Measurements from ENCODE around the gene WDCP. TPM values are rescaled to one million over a fixed set of nuclear protein-coding genes. Genes with fewer than 3 reads are reported as not detected.

The WDCP gene
- total RNA-seq, 1 experiment from 2014 or later, result 36.9 TPM

DNA sequence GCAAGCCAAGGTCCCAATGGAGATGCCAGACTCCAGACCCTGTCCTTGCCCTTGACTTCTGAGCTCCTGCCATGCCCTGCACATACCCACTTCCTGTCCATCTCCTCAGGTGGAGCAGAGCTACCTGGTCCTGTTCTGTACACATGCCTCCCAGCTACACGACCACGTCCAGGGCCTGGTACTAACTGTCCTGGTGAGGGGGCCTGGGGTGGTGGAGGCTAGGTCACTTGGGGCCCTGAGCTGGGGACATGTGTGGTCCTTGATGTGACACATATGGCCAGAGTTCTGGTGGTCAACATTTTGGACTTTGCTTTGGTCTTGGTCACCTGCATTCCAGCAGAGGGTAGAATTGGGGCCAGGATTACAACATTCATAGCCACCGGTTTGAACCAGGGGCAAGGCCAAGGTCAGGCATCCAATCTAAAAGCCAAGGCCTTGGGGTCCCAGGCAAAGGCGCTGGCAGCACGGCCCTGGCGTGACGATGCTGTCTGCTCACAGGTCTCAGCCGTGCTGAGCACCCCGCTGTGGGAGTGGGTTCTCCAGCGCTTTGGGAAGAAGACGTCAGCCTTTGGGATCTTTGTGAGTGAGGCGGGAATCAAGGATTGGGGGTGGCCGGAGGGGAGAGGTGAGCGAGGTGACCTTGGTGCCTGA lies 24.7 kb downstream of the WDCP start:
- Histone ChIP-seq H2BK15ac (ENCODE audit: low read depth, low read length) (no peak overlapping the region), H2BK5ac (ENCODE audit: insufficient read length, low read length) (no peak overlapping the region), H3K27ac (ENCODE audit: insufficient read length, low read depth, low read length) (no peak overlapping the region), H2BK20ac (ENCODE audit: low read depth, low read length, poor library complexity, severe bottlenecking) (no peak overlapping the region), H2AFZ (ENCODE audit: low read length) (no peak overlapping the region), H4K5ac (ENCODE audit: insufficient read length, low read depth, low read length) (no peak overlapping the region), H3K23me2 (ENCODE audit: insufficient read length, low read depth, low read length, poor library complexity, severe bottlenecking) (no peaks in the 10 kb centered on the region), H3K9me3 (ENCODE audit: control insufficient read depth, low read depth, low read length) (no peaks in the 10 kb centered on the region), H3K4me1 (ENCODE audit: insufficient read depth, low read length) (peaks cover 15% of the 10 kb centered on the region; the same call in 1 of the 2 replicates), H3T11ph (ENCODE audit: low read length) (no peak overlapping the region), H4K20me1 (ENCODE audit: control insufficient read depth, insufficient read depth, insufficient read length) (no peaks in the 10 kb centered on the region), H3K4ac (ENCODE audit: low read depth, low read length) (no peak overlapping the region), H4K91ac (ENCODE audit: insufficient read length, low read depth, low read length) (no peak overlapping the region), H3K27me3 (ENCODE audit: insufficient read depth, low read length) (no peaks in the 10 kb centered on the region), H3K79me1 (ENCODE audit: insufficient read depth, low read depth, low read length, poor library complexity, severe bottlenecking) (no peaks in the 10 kb centered on the region), H2BK12ac (ENCODE audit: insufficient read length, low read depth, low read length) (no peak overlapping the region), H3K56ac (ENCODE audit: insufficient read length, low read depth, low read length) (no peak overlapping the region), H3K4me2 (ENCODE audit: insufficient read depth, insufficient read length, low read length) (no peak overlapping the region), H3K79me2 (ENCODE audit: insufficient read depth, low read length) (no peaks in the 10 kb centered on the region; the same call in 1 of the 2 replicates), H3K9ac (ENCODE audit: extremely low read depth, insufficient read length, low read length) (no peak overlapping the region), H3K14ac (ENCODE audit: insufficient read depth, low read length) (no peak overlapping the region), H2BK120ac (ENCODE audit: low read depth, low read length, poor library complexity, severe bottlenecking) (no peak overlapping the region), H4K8ac (replicated peaks; ENCODE audit: insufficient read length, low read depth, low read length) (no peak overlapping the region), H2AK5ac (ENCODE audit: insufficient read length, low read length) (no peak overlapping the region), H3K23ac (ENCODE audit: insufficient read length, low read depth, low read length) (no peak overlapping the region), H3K18ac (ENCODE audit: insufficient read length, low read depth, low read length) (no peak overlapping the region)
- TF ChIP-seq, protein P1, sequence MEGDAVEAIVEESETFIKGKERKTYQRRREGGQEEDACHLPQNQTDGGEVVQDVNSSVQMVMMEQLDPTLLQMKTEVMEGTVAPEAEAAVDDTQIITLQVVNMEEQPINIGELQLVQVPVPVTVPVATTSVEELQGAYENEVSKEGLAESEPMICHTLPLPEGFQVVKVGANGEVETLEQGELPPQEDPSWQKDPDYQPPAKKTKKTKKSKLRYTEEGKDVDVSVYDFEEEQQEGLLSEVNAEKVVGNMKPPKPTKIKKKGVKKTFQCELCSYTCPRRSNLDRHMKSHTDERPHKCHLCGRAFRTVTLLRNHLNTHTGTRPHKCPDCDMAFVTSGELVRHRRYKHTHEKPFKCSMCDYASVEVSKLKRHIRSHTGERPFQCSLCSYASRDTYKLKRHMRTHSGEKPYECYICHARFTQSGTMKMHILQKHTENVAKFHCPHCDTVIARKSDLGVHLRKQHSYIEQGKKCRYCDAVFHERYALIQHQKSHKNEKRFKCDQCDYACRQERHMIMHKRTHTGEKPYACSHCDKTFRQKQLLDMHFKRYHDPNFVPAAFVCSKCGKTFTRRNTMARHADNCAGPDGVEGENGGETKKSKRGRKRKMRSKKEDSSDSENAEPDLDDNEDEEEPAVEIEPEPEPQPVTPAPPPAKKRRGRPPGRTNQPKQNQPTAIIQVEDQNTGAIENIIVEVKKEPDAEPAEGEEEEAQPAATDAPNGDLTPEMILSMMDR (conservative IDR thresholded peaks at IDR 0.05), result no peak
- peaks cover 27 to 35% (median 29%) of the 10 kb centered on the region in 3 experiments for H3K36me3 Mint-ChIP-seq (ENCODE audit: insufficient read depth in 1 of 3, low read depth in 3 of 3)
- H3K27ac Mint-ChIP-seq, result peak overlapping the region in 2 of 3 experiments; percentile 64 to 71; a peak in 4 of 7 replicates
- H3K4me1 Mint-ChIP-seq, result peaks cover 50 to 52% of the 10 kb centered on the region in 2 experiments
- no peak overlapping the region; a peak in 2 of 5 replicates for H3K4me3 Mint-ChIP-seq
- no peak for DNase-seq
- no peaks in the 10 kb centered on the region for H3K27me3 Mint-ChIP-seq (ENCODE audit: low read depth)
- 0 out of 5 replicates have a peak, but pooled peaks cover 0 to 3% of the 10 kb centered on the region in 2 experiments for H3K9me3 Mint-ChIP-seq
- WGBS (ENCODE audit: extremely low coverage, insufficient read length, low lambda C conversion rate), result no CpG with 5 or more reads among the region's 14 CpGs
